LoVo (cell line): ENCODE data around the gene HS1BP3.

Source experiments
- DNase-seq: peaks from one replicate; pipeline ENCODE4 v3.0.0-alpha.2; 2016; ENCODE audit warnings: low spot score

The HS1BP3 gene

GRCh38 chr2:20570249-20570648 lies 80.6 kb downstream of the HS1BP3 start:
- no peak for DNase-seq

- no peak for DNase-seq
Observed at GRCh38 chr2:20569464-20570223, 81.3 kb downstream of the HS1BP3 start.

GRCh38 chr2:20568501-20569463 lies 82.1 kb downstream of the HS1BP3 start:
- no peak for DNase-seq

- DNase-seq = no peak
Observed at GRCh38 chr2:20567926-20568179, 83.0 kb downstream of the HS1BP3 start.
